GM18498 (cell line): Measurements from ENCODE around the gene MCM10.

Experiments
- ATAC-seq: cut with Tn5 transposase; IDR thresholded peaks from one replicate; pipeline ENCODE4 v1.9.1; 2021; ENCODE audit warnings: mild to moderate bottlenecking, moderate library complexity; ENCODE audit not compliant: unreplicated experiment

The MCM10 gene

GRCh38 chr10:13256627-13257026 is 95.3 kb downstream of the MCM10 start:
- no peak for ATAC-seq

GRCh38 chr10:13257621-13258140 is 96.3 kb downstream of the MCM10 start:
- ATAC-seq, result no peak
